ENCODE results near the gene MTHFD1L.

- TF ChIP-seq BRCA1 (IDR thresholded peaks at IDR 0.05; ENCODE audit: low read depth, low read length) = no peak
- TF ChIP-seq POLR2A (IDR thresholded peaks at IDR 0.05; ENCODE audit: control extremely low read depth in 1 of 2, low read depth in 2 of 2, low read length in 2 of 2) = no peak
- TF ChIP-seq, protein P1, sequence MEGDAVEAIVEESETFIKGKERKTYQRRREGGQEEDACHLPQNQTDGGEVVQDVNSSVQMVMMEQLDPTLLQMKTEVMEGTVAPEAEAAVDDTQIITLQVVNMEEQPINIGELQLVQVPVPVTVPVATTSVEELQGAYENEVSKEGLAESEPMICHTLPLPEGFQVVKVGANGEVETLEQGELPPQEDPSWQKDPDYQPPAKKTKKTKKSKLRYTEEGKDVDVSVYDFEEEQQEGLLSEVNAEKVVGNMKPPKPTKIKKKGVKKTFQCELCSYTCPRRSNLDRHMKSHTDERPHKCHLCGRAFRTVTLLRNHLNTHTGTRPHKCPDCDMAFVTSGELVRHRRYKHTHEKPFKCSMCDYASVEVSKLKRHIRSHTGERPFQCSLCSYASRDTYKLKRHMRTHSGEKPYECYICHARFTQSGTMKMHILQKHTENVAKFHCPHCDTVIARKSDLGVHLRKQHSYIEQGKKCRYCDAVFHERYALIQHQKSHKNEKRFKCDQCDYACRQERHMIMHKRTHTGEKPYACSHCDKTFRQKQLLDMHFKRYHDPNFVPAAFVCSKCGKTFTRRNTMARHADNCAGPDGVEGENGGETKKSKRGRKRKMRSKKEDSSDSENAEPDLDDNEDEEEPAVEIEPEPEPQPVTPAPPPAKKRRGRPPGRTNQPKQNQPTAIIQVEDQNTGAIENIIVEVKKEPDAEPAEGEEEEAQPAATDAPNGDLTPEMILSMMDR (IDR thresholded peaks at IDR 0.05; ENCODE audit: control extremely low read depth in 1 of 3, insufficient read depth in 1 of 3, low read depth in 1 of 3, low read length in 3 of 3) = no peak
- no peak for TF ChIP-seq ATF2 (IDR thresholded peaks at IDR 0.05; ENCODE audit: low read length)
- no peak for TF ChIP-seq EP300 (IDR thresholded peaks at IDR 0.05; ENCODE audit: borderline replicate concordance in 1 of 2, low read depth in 2 of 2, low read length in 2 of 2)
- TF ChIP-seq SP4 (IDR thresholded peaks at IDR 0.05; ENCODE audit: low read length) = no peak
- no peak for TF ChIP-seq POLR2AphosphoS5 (IDR thresholded peaks at IDR 0.05; ENCODE audit: low read depth, low read length)
- no peak for TF ChIP-seq GABPA (IDR thresholded peaks at IDR 0.05; ENCODE audit: borderline replicate concordance, insufficient read depth, low read length)
- no peak for TF ChIP-seq TCF12 (IDR thresholded peaks at IDR 0.05; ENCODE audit: low read depth, low read length)
- TF ChIP-seq KDM5A (IDR thresholded peaks at IDR 0.05; ENCODE audit: low read length) = no peak
- TF ChIP-seq RAD21 (IDR thresholded peaks at IDR 0.05 in 1 of 2, conservative IDR thresholded peaks at IDR 0.05 in 1 of 2; ENCODE audit: low read depth in 2 of 2, low read length in 2 of 2) = no peak
Observed at GRCh38 chr6:150919938-150920337, 54.4 kb downstream of the MTHFD1L start.

All from H1 (cell line).